GM03348 (cell line): ENCODE results near the gene CALM1.

Experiments
- DNase-seq: peaks from one replicate; pipeline ENCODE4 v3.0.0; 2012; ENCODE audit warnings: low spot score

CALM1 gene

DNA sequence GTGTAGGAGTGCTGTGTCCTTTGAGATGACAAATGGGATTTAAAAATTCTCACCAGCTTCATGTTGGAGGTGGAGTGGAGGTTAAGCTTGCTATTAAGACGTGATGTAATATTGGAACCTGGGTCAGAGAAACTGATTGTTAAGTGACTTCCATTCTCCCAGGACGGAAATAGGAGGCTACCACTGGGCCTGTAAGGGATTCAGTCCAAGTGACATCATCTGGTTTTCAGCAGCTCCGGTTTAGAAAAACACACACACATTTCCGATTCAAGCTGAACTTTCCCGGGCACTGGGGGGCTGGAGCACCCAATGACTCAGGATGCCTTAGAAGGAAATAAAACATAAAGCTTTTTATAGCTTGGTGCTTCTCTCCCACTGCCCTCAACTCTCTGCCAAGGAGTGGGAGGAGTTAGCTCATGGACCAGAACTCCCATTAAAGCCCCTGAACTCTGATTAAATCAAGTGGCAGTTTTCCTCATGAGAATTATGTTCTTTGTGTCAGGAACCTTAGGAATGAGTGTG lies 12.4 kb downstream of the CALM1 start:
- DNase-seq, result peak; percentile 83

DNA sequence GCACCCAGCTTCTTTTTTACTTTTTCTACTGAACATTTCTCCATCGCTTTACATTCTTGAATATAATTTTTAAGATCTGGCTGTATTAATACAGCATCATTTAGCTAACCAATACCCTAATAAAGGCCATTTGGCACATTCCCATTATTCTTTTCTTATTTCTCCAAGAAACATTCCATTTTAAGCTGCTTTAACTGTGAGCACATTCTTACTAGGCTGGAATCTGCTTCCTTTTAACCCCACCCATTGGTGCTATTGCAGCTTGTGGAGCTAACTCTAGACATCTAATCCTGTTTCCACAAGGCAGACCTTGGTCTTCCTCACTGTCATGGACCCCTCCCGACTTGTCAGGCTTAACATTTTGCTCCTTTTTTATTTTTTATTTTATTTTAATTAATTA lies 15.2 kb downstream of the CALM1 start:
- peak; percentile 59 for DNase-seq

DNA sequence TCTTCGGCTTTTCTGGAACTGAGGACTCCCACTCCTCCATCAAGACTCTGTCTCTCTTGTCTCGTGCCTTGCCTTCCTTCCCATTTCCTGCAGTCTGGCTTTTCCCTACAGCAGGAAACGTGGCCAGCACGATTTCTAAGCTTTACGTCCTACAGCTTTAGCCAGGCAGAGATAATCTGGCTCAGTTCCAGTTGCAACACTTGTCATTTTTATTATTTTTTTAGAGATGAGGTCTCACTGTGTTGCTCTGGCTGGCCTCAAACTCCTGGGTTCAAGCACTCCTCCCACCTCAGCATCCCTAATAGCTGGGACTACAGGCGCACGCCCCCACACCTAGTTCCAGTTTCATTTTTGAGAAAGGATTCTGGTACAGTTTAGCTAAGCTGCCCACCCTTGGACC lies 19.9 kb downstream of the CALM1 start:
- DNase-seq, result no peak

DNA sequence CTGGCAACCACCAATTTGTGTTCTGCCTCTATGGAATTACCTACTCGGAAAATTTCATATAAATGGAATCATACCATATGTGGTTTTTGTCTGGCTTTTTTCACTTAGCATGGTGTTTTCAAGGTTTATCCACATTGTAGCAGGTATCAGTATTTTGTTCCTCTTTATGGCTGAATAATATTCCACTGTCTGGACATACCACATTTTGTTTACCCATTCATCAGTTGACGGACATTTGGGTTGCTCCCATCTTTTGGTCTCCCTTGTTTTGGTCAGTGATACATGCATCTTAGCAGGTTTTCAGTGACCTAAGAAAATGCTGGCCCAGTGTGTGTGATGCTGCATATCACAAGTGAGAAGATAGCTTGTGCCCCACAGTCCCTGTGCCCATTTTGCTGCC lies 21.2 kb downstream of the CALM1 start:
- DNase-seq, result no peak

DNA sequence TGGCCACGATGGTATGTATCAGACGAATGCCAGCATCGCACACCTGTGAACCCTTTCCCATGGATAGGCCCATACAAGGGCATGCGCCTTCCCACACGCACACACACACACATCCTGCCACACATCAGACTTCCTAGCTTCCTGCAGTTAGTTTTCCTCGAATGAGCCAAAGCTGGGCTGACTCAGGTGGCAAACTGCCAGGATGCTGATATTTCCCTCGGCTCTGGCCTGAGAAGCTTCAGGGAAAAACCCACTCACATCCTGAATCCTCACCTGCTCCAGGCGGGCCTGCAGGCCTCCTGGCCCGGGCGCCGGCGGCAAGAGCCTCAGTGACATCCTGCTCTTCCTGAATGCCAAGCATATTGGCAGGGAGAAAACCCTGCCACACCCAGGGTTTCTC lies 22.4 kb downstream of the CALM1 start:
- DNase-seq, result peak; percentile 83

DNA sequence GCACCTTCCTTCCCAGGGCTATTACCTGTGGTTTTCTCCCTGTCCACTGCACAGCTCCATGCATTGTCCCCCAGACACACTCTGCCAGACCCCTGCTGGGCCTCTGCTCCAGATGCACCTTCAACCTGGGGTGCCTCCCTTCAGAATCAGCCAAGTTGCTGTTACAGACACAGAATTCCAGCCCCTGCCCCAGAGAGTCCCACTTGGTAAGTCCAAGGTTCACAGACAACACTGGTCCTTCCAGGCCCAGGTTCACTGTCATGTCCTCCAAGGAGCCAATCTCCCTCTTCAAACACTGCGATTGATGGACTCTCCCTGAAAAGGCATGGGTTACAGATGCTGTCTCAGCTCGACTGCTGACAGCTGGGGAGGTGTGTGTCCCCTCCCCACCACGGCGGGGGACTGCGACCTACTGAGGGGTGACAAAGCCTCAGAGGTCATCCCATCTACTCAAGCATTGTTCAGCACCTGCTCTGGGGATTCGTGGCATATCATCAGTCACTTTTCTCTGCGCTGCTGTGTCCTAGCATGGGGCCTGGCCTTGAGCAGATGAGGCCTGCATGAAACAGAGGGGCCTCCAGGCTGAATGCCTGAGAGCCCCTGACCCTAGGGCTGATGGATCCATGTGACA lies 24.3 kb downstream of the CALM1 start:
- DNase-seq, result no peak

DNA sequence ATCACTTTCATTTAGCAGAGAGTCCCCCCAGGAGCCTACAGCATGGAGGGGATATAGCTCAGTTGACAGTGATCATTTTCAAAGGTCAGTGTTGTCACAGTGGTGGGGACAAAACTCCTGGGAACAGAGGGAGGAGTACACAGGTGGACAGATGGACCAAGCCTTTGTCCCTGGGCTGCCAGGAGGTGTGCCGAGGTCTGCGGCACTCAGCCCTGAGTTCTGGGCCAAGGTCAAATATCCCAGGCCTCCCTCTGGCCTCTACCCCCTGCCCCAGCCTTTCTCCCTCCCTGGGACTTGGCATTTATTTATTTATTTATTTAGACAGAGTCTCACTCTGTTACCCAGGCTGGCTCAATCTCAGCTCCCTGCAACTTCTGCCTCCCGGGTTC lies 24.8 kb downstream of the CALM1 start:
- DNase-seq, result no peak

DNA sequence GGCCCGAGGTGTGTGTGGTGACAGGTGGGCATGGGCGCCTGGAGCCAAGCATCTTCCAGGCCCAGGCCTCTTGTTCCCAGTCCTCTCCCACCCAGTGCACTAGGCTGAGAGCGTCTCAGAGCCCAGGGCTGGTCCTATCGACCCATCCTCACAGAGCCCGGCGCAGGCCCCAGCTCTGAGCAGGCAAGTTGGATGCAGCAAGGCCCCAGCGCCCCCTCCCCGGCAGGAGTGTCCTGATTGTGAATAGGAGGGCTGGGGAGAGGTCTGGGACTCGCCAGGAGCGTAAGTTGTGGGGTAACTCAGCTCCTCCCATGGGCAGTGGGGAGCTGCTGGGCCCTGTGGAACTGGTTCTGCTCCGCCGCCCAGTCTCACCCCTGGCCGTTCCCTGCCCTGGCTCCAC lies 26.3 kb downstream of the CALM1 start:
- DNase-seq, result no peak

DNA sequence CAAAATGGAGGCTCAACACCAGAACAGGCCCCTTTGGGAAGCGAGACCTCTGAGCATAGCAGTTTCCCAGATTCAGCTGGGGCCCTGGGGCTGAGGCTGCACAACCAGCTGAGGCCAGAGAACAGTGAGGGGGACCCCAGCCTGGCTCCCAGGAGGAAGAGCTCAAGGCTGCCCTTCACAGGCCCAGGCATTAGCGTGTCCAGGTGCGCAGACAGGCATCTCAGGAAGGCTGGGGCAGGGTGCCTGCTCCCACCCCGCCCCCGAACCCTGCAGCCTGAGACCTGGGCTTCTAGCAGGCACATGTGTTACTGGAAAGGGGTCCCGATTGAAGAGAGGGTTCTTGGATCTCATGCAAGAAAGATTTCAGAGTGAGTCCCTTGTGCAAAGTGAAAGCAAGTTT lies 27.2 kb downstream of the CALM1 start:
- DNase-seq, result no peak

DNA sequence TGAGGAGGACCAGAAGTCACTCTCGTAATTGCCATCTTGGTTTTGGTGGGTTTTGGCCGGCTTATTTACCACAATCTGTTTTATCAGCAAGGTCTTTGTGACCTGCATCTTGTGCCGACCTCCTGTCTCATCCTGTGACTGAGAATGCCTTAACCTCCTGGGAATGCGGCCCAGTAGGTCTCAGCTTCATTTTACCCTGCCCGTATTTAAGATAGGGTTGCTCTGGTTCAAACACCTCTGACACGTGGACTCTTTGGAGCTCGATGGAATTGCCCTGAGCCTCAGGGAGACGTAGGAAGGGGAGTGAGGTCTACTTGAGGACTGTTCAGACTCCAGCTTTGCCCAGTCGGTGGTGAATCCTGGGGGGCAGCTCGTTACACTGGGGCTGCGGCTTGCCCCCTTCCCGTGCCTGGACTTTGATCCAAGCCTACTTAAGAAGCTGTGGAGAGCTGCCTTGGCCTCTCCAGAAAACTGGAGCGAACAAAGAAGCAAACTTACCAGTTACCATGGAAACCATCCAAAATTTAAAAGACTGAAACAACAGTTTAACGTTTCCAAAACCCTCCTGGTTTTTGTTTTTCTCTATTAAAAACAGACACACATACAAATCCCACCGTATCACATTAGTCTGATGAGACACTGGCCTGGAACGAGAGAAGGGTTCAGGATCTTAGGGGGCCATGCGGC lies 28.0 kb downstream of the CALM1 start:
- DNase-seq, result no peak

DNA sequence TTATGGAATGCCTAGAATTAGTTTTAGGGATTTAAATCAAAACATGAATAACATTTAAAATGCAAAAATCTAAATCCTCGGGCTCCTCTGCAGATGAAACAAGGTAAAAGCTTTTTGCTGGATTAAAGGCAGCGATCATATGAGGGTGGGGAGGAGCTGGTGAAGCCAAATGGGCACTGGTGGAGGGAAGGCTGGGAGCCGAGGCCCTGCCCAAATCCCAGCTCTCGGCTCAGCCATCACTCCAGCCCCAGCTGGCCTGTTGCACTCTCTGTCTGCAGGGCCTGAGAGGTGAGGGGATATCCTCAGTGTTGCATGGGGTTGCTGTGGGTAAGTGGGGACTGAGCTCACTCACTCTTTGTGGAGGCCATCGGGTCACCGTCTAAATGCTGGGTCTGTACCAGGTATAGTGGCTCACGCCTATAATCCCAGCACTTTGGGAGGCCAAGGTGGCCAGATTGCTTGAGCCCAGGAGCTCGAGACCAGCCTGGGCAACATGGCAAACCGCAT lies 28.6 kb downstream of the CALM1 start:
- no peak for DNase-seq

DNA sequence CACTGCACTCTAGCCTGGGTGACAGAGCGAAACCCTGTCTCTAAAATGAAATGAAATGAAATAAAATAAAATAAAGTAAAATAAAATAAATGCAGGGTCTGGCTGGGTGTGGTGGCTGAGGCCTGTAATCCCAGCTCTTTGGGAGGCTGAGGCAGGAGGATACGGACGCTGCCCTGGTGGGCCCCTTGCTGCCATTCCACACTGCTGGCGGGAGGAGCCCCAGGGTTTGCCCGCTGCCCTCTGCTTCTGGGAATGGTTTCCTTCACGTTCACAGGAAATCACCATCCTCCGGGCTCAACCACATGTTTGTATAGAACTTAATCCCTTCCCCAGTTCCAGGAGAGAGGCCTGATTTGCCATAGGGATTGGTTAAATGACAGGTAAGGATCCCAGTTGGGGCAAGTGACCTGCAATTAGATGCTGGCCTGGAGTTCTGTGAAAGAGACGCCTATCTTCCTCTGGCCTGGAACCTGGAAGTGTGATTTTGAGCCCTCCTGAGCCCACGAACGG lies 29.3 kb downstream of the CALM1 start:
- DNase-seq, result no peak

DNA sequence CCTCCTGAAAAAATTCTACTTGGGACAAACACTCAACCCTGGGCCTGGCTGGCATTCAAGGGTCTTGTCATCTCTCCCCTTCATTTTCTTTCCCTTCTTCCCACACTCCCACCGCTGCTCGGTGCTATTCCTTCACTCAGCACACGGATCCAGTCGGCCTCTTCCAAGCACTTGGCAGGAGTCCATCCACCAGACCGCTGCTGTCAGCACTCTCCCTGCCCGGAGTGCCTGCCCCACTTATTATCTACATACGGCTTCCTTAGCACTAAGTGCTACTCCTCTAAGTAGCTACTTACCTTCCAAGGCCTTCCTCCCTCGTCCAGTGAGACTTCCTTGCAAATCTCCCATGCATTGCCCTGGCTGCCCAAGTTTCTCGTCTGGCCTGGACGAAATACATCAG lies 29.8 kb downstream of the CALM1 start:
- no peak for DNase-seq

DNA sequence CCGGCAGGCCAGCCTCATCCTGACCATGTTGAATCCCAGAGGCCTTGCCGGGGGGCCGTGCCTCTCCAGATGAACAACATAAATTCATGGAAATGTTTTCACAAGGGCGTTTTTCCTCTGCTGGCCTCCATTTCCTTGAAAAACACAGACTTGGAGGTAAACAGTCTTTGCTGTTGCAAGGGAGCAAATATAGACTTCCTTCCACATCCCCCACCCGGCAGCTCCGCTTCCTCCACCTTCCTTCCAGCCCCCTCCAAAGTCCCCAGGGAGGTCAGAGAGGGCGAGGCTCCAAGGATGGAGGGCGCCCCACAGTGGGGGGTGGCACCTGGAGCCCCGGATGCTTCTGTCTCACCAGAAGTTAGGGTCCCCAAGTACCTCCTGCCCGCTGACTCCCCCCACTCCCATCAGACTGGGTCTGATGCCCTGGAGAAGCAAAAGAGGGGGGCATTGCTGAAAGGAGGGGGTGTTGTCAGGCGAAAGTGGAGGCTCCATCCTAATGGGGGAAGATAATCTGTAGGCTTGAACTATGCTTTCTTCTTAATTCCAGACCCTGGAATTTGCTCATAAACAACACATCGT lies 31.1 kb downstream of the CALM1 start:
- DNase-seq, result no peak

DNA sequence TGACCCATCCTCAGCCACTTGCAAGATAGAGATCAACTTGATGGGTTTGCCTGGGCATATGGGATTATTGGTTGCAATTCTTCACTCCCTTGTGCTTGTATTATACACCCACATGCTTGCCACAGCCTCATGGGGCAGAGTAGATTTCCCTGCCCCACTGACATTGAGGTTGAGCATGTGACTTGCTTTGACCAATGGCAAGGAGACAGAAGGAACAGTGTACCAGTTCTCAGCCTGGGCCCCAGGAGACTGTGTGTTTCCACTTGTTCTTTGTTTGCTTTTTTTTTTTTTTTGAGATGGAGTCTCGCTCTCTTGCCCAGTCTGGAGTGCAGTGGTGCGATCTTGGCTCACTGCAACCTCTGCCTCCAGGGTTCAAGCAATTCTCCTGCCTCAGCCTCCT lies 31.8 kb downstream of the CALM1 start:
- no peak for DNase-seq

DNA sequence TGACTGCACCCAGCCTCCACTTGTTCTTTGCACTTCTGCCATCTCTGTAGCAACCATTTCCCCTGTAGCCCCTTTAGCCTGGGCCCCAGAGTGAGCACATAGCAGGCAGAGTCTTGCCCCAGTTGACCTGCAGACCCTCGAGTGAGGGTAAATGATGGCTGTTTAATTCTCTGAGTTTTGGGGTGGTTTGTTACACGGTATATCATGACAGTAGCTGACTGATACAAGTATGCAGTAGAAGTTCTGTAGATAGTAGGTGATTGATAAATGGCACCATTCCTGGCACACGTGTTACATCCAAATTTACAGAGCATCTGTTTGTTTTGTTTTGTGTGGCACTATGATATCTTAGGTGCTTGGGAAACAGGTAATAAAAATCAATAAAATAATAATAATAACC lies 32.4 kb downstream of the CALM1 start:
- DNase-seq, result no peak

DNA sequence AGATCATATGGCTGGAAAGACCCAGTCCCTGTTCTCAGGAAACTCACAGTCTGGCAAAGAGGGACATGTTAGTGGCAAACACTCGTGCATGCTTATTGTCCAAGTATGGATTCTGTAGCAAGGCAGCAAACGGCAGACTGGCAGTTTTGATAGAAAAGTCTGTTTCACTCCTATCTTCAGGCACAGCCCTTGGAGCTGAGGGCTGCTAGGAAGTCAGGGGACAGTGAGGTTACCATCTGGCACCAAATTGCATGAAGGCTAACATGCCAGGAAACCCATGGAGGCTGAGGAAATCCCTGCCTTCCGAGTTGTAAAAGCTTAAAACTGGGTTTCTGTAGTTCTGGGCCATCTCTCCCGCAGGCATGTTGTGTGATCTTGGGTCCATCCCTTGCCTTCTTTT lies 32.9 kb downstream of the CALM1 start:
- no peak for DNase-seq

DNA sequence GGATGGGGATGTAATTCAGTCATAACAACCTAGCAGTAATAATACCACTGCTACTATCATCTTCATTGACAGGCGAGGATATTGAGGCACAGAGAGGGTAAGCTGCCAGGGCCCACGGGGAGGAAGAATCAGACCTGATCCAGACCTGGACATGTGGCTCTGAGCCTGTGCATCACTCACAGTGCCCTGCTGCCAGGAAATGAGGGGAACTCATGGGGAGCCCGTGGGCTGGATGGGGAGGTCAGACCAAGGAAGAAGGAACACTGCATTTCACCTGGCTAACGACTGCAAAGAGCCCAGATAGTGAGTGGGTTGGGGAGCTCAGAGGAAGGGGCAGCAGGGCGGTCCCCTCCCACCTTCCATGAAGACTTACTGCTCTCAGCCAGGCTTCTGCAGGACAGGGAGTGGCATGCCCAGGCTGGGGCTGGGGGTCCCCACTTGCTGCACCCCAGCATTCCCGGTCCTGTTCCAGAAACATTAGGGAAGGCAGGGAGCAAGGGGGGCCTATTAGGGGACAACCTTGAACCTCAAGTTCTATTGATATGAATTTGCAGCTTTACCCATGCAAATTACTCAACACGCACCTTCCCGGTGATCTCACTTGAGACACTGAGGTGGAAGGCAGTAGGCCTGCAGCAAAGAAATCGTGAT lies 37.7 kb downstream of the CALM1 start:
- DNase-seq, result no peak

DNA sequence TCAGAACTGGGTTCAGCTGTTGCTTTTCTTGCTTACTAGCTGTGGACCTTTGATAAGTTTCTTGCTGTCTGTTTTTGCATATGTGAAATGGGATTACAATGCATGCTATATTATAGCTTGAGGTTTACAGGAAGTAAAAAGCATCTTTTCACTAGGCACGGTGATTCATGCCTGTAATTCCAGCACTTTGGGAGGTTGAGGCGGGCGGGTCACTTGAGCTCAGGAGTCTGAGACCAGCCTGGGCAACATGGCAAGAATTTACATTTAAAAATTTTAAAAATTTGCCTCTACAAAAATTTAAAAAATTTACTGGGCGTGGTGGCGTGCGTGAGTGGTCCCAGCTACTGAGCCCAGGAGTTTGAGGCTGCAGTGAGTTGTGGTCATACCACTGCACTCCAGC lies 42.0 kb downstream of the CALM1 start:
- no peak for DNase-seq

DNA sequence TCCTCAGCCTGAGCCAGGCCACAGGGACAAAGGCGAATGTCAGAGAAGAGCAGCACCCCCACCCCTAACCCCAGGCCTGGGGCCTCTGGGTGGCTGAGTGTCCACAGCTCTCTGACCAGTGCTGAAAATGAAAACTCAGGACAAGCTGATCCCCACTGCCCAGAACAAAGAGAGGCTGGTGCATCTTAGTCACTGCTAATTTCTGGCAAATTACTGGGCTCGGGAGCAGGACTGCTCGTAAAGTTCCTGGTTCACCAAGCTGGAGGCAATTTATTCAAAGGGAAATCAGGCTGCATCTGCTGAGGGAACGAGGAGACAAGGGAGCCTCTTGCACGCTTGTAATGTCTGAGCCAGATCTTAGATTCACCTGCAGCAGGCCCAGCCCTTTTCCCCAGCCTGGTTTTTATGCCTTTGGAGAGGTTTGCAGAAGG lies 43.2 kb downstream of the CALM1 start:
- no peak for DNase-seq

DNA sequence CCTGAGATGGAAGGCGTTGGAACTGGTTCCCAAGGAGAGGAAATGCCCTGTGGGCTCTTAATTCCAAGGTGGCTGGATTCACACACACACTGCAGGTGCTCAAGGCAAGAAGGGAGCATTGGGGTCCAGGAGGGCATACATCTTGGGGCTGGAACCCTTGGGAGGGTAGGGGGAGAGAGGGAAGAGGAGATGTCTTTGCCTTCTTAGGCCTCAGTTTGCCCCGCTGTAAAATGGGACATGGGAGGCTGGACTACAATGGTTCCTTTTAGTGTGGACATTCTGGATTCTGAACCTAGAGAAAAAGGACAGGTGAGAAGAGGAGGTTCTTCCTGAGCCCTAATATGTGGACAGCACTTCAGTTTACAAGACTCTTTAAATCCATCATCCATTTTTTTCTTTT lies 43.8 kb downstream of the CALM1 start:
- DNase-seq, result no peak

DNA sequence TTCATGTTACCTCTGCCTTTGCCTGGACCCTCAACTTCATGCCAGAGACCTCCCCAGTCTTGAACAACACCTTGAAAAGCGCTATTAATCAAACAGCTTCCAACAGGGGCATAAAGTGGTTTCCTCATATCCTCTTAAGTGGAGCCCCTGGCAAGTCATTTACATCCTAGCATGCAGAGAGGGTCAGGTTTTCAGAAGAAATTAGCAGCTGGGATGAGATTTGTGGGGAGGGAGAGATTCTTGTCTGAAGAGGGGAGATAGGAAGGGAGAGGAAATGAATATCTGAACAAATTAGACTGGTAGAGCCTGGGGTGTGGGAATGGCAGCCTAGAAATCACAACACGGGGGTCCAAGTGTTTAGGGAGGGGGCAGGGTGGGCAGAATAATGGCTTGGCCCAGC lies 45.6 kb downstream of the CALM1 start:
- DNase-seq, result no peak
